ENCODE data around the gene CCDC88A. TPM values are rescaled to one million over a fixed set of nuclear protein-coding genes. Genes with fewer than 3 reads are reported as not detected.
A peak's percentile ranks its signal among the peaks of the same experiment; 100 is the strongest.

Gene CCDC88A
- polyA plus RNA-seq, 1 of the 3 experiments (the other 2 are of a cell fraction): 7.0 TPM

- peak overlapping the region; percentile 42; the same call in 1 of the 2 replicates for H2AFZ ChIP-seq (ENCODE audit: low read depth)
- peaks cover 7 to 14% of the 10 kb centered on the region in 2 experiments for H3K36me3 ChIP-seq (replicated peaks in 1 of 2; ENCODE audit: control insufficient read depth in 1 of 2, insufficient read depth in 2 of 2, low read length in 1 of 2)
- 86% methylated on average over 12 of the region's 12 CpGs for WGBS (ENCODE audit: low lambda C conversion rate)
- ChIA-PET POLR2A (no interaction called here), CTCF (interaction anchor here (1.4 kb wide), 1 partner anchor 9 kb away, joined by 3 read pairs; no protein-coding TSS in a partner anchor)
- no peaks in the 10 kb centered on the region for H3K9me2 ChIP-seq
- no peaks in the 10 kb centered on the region for H4K20me1 ChIP-seq (ENCODE audit: insufficient read depth)
- no peaks in the 10 kb centered on the region for H3K9me3 ChIP-seq
- peak overlapping the region; percentile 48; the same call in 1 of the 2 replicates for H3K9ac ChIP-seq
- H3K27me3 ChIP-seq (ENCODE audit: insufficient read depth): no peaks in the 10 kb centered on the region
- H3K79me2 ChIP-seq (ENCODE audit: insufficient read depth): peaks cover 66% of the 10 kb centered on the region
- H3F3A ChIP-seq (replicated peaks; ENCODE audit: insufficient read depth): peaks cover 10% of the 10 kb centered on the region
- no peak for DNase-seq
- TF ChIP-seq NFIC (IDR thresholded peaks at IDR 0.05; ENCODE audit: borderline replicate concordance) (no peak), RXRA (IDR thresholded peaks at IDR 0.05; ENCODE audit: borderline replicate concordance, low read depth) (no peak), YY1 (IDR thresholded peaks at IDR 0.05; ENCODE audit: low read depth) (no peak), FOXJ3 (CRISPR knock-in tag; IDR thresholded peaks at IDR 0.05) (no peak), JUND (IDR thresholded peaks at IDR 0.05) (no peak), POLR2AphosphoS5 (IDR thresholded peaks at IDR 0.05; ENCODE audit: low read depth, low read length) (no peak)
- TF ChIP-seq, protein P1, sequence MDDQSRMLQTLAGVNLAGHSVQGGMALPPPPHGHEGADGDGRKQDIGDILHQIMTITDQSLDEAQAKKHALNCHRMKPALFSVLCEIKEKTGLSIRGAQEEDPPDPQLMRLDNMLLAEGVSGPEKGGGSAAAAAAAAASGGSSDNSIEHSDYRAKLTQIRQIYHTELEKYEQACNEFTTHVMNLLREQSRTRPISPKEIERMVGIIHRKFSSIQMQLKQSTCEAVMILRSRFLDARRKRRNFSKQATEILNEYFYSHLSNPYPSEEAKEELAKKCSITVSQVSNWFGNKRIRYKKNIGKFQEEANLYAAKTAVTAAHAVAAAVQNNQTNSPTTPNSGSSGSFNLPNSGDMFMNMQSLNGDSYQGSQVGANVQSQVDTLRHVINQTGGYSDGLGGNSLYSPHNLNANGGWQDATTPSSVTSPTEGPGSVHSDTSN (IDR thresholded peaks at IDR 0.05): no peak
- peak overlapping the region in 1 of 2 experiments; percentile 61; a peak in 2 of 4 replicates for H3K27ac ChIP-seq (ENCODE audit: low read depth in 2 of 2, low read length in 1 of 2)
- peak overlapping the region; percentile 67 for H3K4me2 ChIP-seq
- 0 out of 4 replicates have a peak, but pooled peaks cover 0 to 3% of the 10 kb centered on the region in 2 experiments for H3K4me1 ChIP-seq (ENCODE audit: control insufficient read depth in 1 of 2, insufficient read depth in 2 of 2, low read depth in 1 of 2, low read length in 1 of 2)
- peak overlapping the region in 1 of 2 experiments; percentile 41; a peak in 1 of 4 replicates for H3K4me3 ChIP-seq (ENCODE audit: low read depth in 2 of 2, low read length in 1 of 2)
Measured at GRCh38 chr2:55408918-55409868, 10.5 kb downstream of the CCDC88A start.

DNA sequence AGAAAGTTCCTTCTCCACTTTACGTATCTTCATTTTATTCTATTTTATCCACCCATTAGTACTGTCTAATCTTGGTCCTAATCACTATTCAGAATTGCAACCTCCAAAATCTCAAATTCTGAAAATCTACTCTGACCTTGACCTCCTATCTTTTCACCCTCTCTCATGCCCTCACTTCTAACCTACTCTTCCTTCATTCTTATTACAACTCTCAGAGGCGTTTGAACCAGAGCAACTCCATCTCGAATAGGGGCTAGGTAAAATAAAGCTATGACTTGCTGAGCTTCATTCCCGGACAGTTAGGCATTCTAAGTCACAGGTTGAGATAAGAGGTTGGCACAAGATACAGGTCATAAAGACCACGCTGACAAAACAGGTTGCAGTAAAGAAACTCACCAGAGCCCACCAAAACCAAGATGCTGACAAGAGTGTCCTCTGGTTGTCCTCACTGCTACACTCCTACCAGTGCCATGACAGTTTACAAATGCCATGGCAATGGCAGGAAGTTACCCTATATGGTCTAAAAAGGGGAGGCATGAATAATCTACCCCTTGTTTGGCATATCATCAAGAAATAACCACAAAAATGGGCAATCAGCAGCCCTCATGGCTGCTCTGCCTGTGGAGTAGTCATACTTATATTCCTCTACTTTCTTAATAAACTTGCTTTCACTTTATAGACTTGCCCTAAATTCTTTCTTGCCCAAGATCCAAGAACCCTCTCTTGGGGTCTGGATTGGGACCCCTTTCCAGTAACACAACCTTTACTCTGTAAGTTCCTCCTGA is 11.4 kb downstream of the CCDC88A start:
- H3K4me3 ChIP-seq (ENCODE audit: low read depth in 2 of 2, low read length in 1 of 2): peak overlapping the region in 1 of 2 experiments; percentile 41; a peak in 1 of 4 replicates
- H3F3A ChIP-seq (replicated peaks; ENCODE audit: insufficient read depth): peaks cover 14% of the 10 kb centered on the region
- H3K9ac ChIP-seq: peak overlapping the region; percentile 48; the same call in 1 of the 2 replicates
- ChIA-PET POLR2A (no interaction called here), CTCF (no interaction called here)
- WGBS (ENCODE audit: low lambda C conversion rate): 83% methylated on average over 5 of the region's 5 CpGs
- no peaks in the 10 kb centered on the region for H3K27me3 ChIP-seq (ENCODE audit: insufficient read depth)
- peaks cover 57% of the 10 kb centered on the region for H3K79me2 ChIP-seq (ENCODE audit: insufficient read depth)
- peak overlapping the region; percentile 42; the same call in 1 of the 2 replicates for H2AFZ ChIP-seq (ENCODE audit: low read depth)
- TF ChIP-seq EP300 (IDR thresholded peaks at IDR 0.05; ENCODE audit: borderline replicate concordance in 1 of 2, low read depth in 1 of 2, low read length in 1 of 2) (no peak), NFIC (IDR thresholded peaks at IDR 0.05; ENCODE audit: borderline replicate concordance) (peak; percentile 30; the same call in 1 of the 2 replicates), YY1 (IDR thresholded peaks at IDR 0.05; ENCODE audit: low read depth) (0 out of 2 replicates have a peak, but pooled peaks have one; percentile 23)
- H3K36me3 ChIP-seq (replicated peaks in 1 of 2; ENCODE audit: control insufficient read depth in 1 of 2, insufficient read depth in 2 of 2, low read length in 1 of 2): peaks cover 7 to 14% of the 10 kb centered on the region in 2 experiments
- no peaks in the 10 kb centered on the region for H3K9me3 ChIP-seq
- H3K9me2 ChIP-seq: no peaks in the 10 kb centered on the region
- H3K4me1 ChIP-seq (ENCODE audit: control insufficient read depth in 1 of 2, insufficient read depth in 2 of 2, low read depth in 1 of 2, low read length in 1 of 2): 0 out of 4 replicates have a peak, but pooled peaks cover 0 to 3% of the 10 kb centered on the region in 2 experiments
- no peak for DNase-seq
- H3K27ac ChIP-seq (ENCODE audit: low read depth in 2 of 2, low read length in 1 of 2): peak overlapping the region in 1 of 2 experiments; percentile 61; a peak in 2 of 4 replicates
- H3K4me2 ChIP-seq: peak overlapping the region; percentile 67
- no peaks in the 10 kb centered on the region for H4K20me1 ChIP-seq (ENCODE audit: insufficient read depth)
